ENCODE measurements around the gene FCRL1.

DNA sequence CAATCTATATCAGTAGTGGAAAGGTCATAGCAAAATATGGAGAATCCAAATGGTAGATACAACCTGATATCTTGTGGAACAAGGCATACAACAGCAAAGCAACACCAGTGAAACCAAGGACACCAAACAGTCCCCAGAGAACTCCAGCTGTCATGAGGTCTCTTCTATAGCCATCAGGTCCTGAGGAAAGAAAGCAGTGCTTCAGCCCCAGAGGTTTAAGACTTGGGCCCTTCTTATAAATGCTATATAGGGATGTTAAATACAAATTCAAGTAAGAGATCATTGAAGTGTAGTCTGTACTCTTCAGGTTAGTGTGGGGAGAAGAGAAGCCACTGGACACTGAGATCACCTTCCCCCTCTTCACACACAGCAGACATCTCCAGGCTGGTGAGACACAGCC is 53.1 kb downstream of the FCRL1 start:
- TF ChIP-seq, protein P1, sequence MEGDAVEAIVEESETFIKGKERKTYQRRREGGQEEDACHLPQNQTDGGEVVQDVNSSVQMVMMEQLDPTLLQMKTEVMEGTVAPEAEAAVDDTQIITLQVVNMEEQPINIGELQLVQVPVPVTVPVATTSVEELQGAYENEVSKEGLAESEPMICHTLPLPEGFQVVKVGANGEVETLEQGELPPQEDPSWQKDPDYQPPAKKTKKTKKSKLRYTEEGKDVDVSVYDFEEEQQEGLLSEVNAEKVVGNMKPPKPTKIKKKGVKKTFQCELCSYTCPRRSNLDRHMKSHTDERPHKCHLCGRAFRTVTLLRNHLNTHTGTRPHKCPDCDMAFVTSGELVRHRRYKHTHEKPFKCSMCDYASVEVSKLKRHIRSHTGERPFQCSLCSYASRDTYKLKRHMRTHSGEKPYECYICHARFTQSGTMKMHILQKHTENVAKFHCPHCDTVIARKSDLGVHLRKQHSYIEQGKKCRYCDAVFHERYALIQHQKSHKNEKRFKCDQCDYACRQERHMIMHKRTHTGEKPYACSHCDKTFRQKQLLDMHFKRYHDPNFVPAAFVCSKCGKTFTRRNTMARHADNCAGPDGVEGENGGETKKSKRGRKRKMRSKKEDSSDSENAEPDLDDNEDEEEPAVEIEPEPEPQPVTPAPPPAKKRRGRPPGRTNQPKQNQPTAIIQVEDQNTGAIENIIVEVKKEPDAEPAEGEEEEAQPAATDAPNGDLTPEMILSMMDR (IDR thresholded peaks at IDR 0.05): no peak
- TF ChIP-seq POLR2AphosphoS5 (IDR thresholded peaks at IDR 0.05): no peak

Measured in breast epithelium (tissue), 3 donors.